Measurements from ENCODE around the gene IRX4. TPM values are rescaled to one million over a fixed set of nuclear protein-coding genes. Genes with fewer than 3 reads are reported as not detected.

Gene IRX4
- total RNA-seq, 1 donor: not detected

Other genes with a start within 250 kb of the IRX4 start
- gene MRPL36, start 83.1 kb downstream of the IRX4 start, total RNA-seq (ENCODE audit: low replicate concordance): 3.8 and 47.9 TPM in 2 replicates
- gene NDUFS6, start 81.5 kb downstream of the IRX4 start, total RNA-seq (ENCODE audit: low replicate concordance): 30.9 and 39.0 TPM in 2 replicates